Nephron (organoid): ENCODE measurements around the gene HBS1L.

Experiments
- H3K27ac Mint-ChIP-seq, 3 experiments: 2 replicates each; pipeline ENCODE4 v1.8.0; 2020; ENCODE audit warnings: mixed read lengths in 3 of 3, mild to moderate bottlenecking in 2 of 3, moderate library complexity in 1 of 3
- H3K27me3 Mint-ChIP-seq: 2 replicates; pipeline ENCODE4 v1.8.0; 2021; ENCODE audit warnings: low read depth, mild to moderate bottlenecking, moderate library complexity, mixed read lengths
- H3K36me3 Mint-ChIP-seq: 2 replicates; pipeline ENCODE4 v1.8.0; 2020; ENCODE audit warnings: low read depth, mixed read lengths
- H3K4me1 Mint-ChIP-seq: 2 replicates; pipeline ENCODE4 v1.8.0; 2020; ENCODE audit warnings: mixed read lengths
- H3K4me3 Mint-ChIP-seq, 3 experiments: 2 replicates each; pipeline ENCODE4 v1.8.0; 2020; ENCODE audit warnings: mild to moderate bottlenecking in 3 of 3, mixed read lengths in 3 of 3, moderate library complexity in 2 of 3
- H3K9me3 Mint-ChIP-seq: 2 replicates; pipeline ENCODE4 v1.8.0; 2020; ENCODE audit warnings: mixed read lengths
- CTCF ChIP-seq, 3 experiments: fragments of 200-600 bp; sonication (generic); IDR thresholded peaks; one replicate each; pipeline ENCODE4 v1.5.0; 2021; ENCODE audit warnings: antibody characterized with exemption in 3 of 3; ENCODE audit not compliant: unreplicated experiment in 3 of 3

The HBS1L gene

GRCh38 chr6:135088818-135089809 is 34.5 kb upstream of the HBS1L start:
- no peak overlapping the region for H3K27ac Mint-ChIP-seq
- no peaks in the 10 kb centered on the region for H3K4me1 Mint-ChIP-seq
- H3K36me3 Mint-ChIP-seq, result no peaks in the 10 kb centered on the region
- TF ChIP-seq CTCF (IDR thresholded peaks at IDR 0.05; ENCODE audit: unreplicated experiment in 3 of 3), result peak in 1 of 3 experiments; percentile 8
- no peaks in the 10 kb centered on the region for H3K27me3 Mint-ChIP-seq
- no peaks in the 10 kb centered on the region for H3K9me3 Mint-ChIP-seq
- no peak overlapping the region for H3K4me3 Mint-ChIP-seq

DNA sequence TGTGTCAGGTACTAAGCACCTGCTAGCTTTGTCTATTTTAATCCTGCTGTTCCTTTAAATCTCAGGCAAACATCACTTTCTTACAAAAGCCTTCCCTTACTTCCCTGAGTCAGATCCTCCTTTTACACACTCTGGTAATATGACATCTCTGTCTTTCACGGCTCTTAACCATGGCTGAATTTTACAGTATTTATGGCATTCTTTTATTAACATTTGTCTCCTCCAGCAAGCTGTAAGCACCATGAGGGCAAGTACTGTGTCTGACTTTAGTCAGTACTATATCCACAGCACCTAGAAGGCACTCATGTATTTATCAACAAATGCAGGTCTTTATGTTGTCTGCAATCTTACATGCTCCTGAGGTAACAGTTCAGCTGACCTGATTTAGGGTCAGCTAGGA is 33.7 kb upstream of the HBS1L start:
- no peak for TF ChIP-seq CTCF (IDR thresholded peaks at IDR 0.05; ENCODE audit: unreplicated experiment in 3 of 3)
- Mint-ChIP-seq H3K9me3 (peaks cover under 1% of the 10 kb centered on the region), H3K4me1 (no peaks in the 10 kb centered on the region), H3K4me3 (no peak overlapping the region), H3K36me3 (no peaks in the 10 kb centered on the region), H3K27ac (no peak overlapping the region), H3K27me3 (no peaks in the 10 kb centered on the region)

DNA sequence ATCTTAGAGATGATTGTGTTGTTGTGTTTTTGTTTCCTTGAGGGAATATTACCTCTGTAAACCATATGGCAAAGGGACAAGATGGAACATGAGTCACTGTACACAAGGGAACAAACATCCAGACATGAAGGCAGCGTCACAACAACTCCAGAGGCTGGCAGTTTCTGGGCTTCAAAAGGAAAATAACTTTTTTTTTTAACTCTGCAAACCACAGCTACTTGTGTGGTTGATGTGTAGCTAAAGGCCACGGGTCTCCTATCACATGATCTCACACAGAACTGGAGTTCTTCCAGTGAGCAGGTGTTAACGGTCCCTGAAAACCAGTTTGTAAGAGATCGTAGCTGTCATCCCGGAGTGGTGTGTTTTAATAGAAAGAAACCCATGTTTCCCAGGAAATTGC is 33.2 kb upstream of the HBS1L start:
- no peak overlapping the region for H3K4me3 Mint-ChIP-seq
- H3K27ac Mint-ChIP-seq, result no peak overlapping the region
- TF ChIP-seq CTCF (IDR thresholded peaks at IDR 0.05; ENCODE audit: unreplicated experiment in 3 of 3), result no peak
- H3K4me1 Mint-ChIP-seq, result no peaks in the 10 kb centered on the region
- H3K9me3 Mint-ChIP-seq, result peaks cover 4% of the 10 kb centered on the region
- H3K36me3 Mint-ChIP-seq, result no peaks in the 10 kb centered on the region
- H3K27me3 Mint-ChIP-seq, result no peaks in the 10 kb centered on the region

DNA sequence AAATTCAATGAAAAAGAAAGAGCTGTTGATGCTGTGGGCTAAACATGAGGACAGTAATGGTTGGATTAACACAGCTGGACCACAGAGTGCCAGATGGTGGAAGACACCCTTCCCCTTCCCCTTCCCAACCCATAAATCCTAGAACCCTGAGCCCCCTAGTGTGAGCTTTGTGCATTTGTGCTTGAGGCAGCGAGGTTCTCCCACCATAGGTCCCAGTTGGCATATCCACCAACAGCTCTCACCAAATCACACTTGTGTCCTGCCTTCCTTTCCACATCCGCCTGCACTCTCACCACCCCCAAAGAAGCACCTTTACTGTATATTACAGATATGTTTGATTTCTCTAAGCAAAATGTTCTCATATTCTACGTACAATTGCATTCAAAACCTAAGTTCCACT is 32.8 kb upstream of the HBS1L start:
- no peak for TF ChIP-seq CTCF (IDR thresholded peaks at IDR 0.05; ENCODE audit: unreplicated experiment in 3 of 3)
- Mint-ChIP-seq H3K36me3 (no peaks in the 10 kb centered on the region), H3K27ac (no peak overlapping the region), H3K27me3 (no peaks in the 10 kb centered on the region), H3K4me1 (no peaks in the 10 kb centered on the region), H3K9me3 (peaks cover 5% of the 10 kb centered on the region), H3K4me3 (no peak overlapping the region)

DNA sequence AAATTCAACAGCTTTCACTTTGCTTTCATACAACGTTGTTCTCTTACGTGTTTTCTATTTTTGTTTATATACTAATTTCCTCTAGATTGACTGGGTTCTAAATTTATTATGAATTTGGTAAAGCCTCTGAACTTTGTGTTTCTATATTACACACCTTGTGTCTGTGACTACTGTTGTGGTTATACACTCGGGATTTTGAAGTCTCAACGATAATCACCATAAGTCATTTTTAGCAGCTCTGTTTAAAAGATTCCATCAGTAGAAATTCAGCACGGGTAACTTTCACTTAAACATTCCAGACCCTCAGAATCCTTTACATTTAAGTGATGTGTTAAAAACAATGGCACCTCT is 31.8 kb upstream of the HBS1L start:
- no peak for TF ChIP-seq CTCF (IDR thresholded peaks at IDR 0.05; ENCODE audit: unreplicated experiment in 3 of 3)
- no peaks in the 10 kb centered on the region for H3K36me3 Mint-ChIP-seq
- H3K27me3 Mint-ChIP-seq, result no peaks in the 10 kb centered on the region
- H3K4me3 Mint-ChIP-seq, result no peak overlapping the region
- no peaks in the 10 kb centered on the region for H3K4me1 Mint-ChIP-seq
- peaks cover 10% of the 10 kb centered on the region for H3K9me3 Mint-ChIP-seq
- no peak overlapping the region for H3K27ac Mint-ChIP-seq
